ENCODE data around the gene AMPD2. TPM values are rescaled to one million over a fixed set of nuclear protein-coding genes. Genes with fewer than 3 reads are reported as not detected.

AMPD2 gene
- total and polyA plus RNA-seq, 2 donors (not counting 3 experiments of a cell fraction or from before 2014, with no cell fraction given): 69.4 TPM

DNA sequence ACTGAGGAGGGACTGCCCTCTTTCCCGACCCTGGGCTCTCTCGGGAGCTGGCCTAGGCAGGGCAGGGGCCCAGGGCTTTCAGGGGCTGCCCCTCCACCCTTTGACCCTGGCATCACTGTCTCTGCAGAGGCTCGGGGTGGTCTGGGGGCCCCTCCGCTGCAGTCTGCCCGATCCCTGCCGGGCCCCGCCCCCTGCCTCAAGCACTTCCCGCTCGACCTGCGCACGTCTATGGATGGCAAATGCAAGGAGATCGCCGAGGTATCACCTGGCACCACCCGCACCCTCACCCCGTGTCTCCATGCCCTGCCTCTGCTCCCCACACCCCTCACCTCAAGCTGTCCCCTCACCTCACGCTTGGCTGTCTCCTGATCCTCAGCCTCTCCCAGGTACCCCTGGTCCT is 5.5 kb downstream of the AMPD2 start:
- no peak overlapping the region for H2AFZ ChIP-seq (ENCODE audit: low read depth, low read length)
- H3K27ac ChIP-seq (ENCODE audit: insufficient read depth, low read depth, low read length): no peak overlapping the region
- no peak for TF ChIP-seq GATA2 (IDR thresholded peaks at IDR 0.05; ENCODE audit: insufficient read depth, insufficient read length, low read depth, low read length)
- no peak for TF ChIP-seq POLR2A (IDR thresholded peaks at IDR 0.05; ENCODE audit: low read depth, low read length)
- no peak for TF ChIP-seq EZH2 (IDR thresholded peaks at IDR 0.05; ENCODE audit: borderline replicate concordance, low read depth, low read length, severe bottlenecking)
- no peak for TF ChIP-seq JUN (IDR thresholded peaks at IDR 0.05; ENCODE audit: borderline replicate concordance, insufficient read depth, insufficient read length, low read depth)
- TF ChIP-seq CTCF (IDR thresholded peaks at IDR 0.05; ENCODE audit: extremely low read depth in 1 of 2, insufficient read depth in 1 of 2, low read depth in 1 of 2, low read length in 2 of 2): no peak
- no peak for TF ChIP-seq FOS (IDR thresholded peaks at IDR 0.05; ENCODE audit: borderline replicate concordance, insufficient read depth, low read length)
- no peak for TF ChIP-seq MYC (IDR thresholded peaks at IDR 0.05; ENCODE audit: low read depth, low read length)
- TF ChIP-seq, protein P1, sequence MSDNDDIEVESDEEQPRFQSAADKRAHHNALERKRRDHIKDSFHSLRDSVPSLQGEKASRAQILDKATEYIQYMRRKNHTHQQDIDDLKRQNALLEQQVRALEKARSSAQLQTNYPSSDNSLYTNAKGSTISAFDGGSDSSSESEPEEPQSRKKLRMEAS (IDR thresholded peaks at IDR 0.05; ENCODE audit: insufficient read depth, insufficient read length): no peak
- TF ChIP-seq POLR2AphosphoS5 (IDR thresholded peaks at IDR 0.05; ENCODE audit: insufficient read depth, low read depth, low read length): no peak
- no peaks in the 10 kb centered on the region for H3K9me1 ChIP-seq (replicated peaks; ENCODE audit: control insufficient read depth, extremely low read depth, insufficient read depth, low read length)
- H3K4me1 ChIP-seq (ENCODE audit: control insufficient read depth, extremely low read depth, insufficient read depth, low read length): peaks cover 8% of the 10 kb centered on the region
- H3K27me3 ChIP-seq (ENCODE audit: control insufficient read depth in 2 of 2, insufficient read depth in 2 of 2, low read length in 2 of 2): no peaks in the 10 kb centered on the region
- no peaks in the 10 kb centered on the region for H4K20me1 ChIP-seq (replicated peaks; ENCODE audit: control insufficient read depth, extremely low read depth, insufficient read depth, low read length)
- intact Hi-C loops (cut with micrococcal nuclease) (no loop called here), dilution Hi-C loops (cut with MboI; ENCODE audit: extremely low pct_ligation_motif_present, low sequenced_read_pairs) (no loop called here)
- ChIA-PET POLR2A (no interaction called here), CTCF (interaction anchor here (1.4 to 3.3 kb wide), 5 partner anchors 15 to 359 kb away, joined by 6 to 23 read pairs (median 8); partner anchors contain the start of genes AHCYL1 and GNAI3)
- no TSS peak for BruUV-seq (replicated peaks)
- peaks cover 47% of the 10 kb centered on the region for H3K79me2 ChIP-seq (ENCODE audit: control insufficient read depth, insufficient read depth, low read length)
- DNase-seq (ENCODE audit: low read depth, low spot score) (no peak), FAIRE-seq (no peak)
- H3K4me2 ChIP-seq (ENCODE audit: insufficient read depth, low read length): no peak overlapping the region
- H3K4me3 ChIP-seq (replicated peaks in 1 of 3; ENCODE audit: insufficient read depth in 1 of 3, low read depth in 1 of 3, low read length in 3 of 3): no peak overlapping the region
- no peak overlapping the region for H3K9ac ChIP-seq (replicated peaks; ENCODE audit: extremely low read depth, insufficient read depth, low read length)
- peaks cover 0 to 31% of the 10 kb centered on the region in 2 experiments for H3K36me3 ChIP-seq (ENCODE audit: control insufficient read depth in 2 of 2, extremely low read depth in 1 of 2, insufficient read depth in 2 of 2, low read length in 2 of 2)
- H3K9me3 ChIP-seq (replicated peaks; ENCODE audit: control insufficient read depth, insufficient read depth, low read length): no peaks in the 10 kb centered on the region
